NCI-H2081 treated with DMSO at 0.1 percent for 48 hours (cell line): ENCODE data around the gene AK4.
"Not testable (repeated sequence)": the region's sequence is repeated elsewhere in the genome, so short reads cannot be mapped to it uniquely, and the experiment has no call there.

Source experiments
- DNase-seq: peaks from one replicate; lab custom pipeline; 2025; lab: John Stamatoyannopoulos, UW

Gene AK4

GRCh38 chr1:65148178-65148547 is at the start of gene AK4:
Gene AK4 (plus strand): TSS chr1:65148203. CDS start chr1:65148408, 205 bp downstream.
- not testable (repeated sequence) for DNase-seq

GRCh38 chr1:65103807-65104206 is 44.2 kb upstream of the AK4 start:
- DNase-seq, result no peak

GRCh38 chr1:65104854-65105534 is 43.0 kb upstream of the AK4 start:
- no peak for DNase-seq

GRCh38 chr1:65105596-65105995 is 42.4 kb upstream of the AK4 start:
- DNase-seq, result no peak

- peak; percentile 32 for DNase-seq
Observed at GRCh38 chr1:65108025-65108642, 39.9 kb upstream of the AK4 start.

- no peak for DNase-seq
Observed at GRCh38 chr1:65109487-65109886, 38.5 kb upstream of the AK4 start.

GRCh38 chr1:65112811-65113210 is 35.2 kb upstream of the AK4 start:
- no peak for DNase-seq

- DNase-seq, result no peak
Observed at GRCh38 chr1:65113298-65113697, 34.7 kb upstream of the AK4 start.

- no peak for DNase-seq
Observed at GRCh38 chr1:65114322-65114721, 33.7 kb upstream of the AK4 start.

GRCh38 chr1:65119951-65120350 is 28.1 kb upstream of the AK4 start:
- no peak for DNase-seq

- not testable (repeated sequence) for DNase-seq
Observed at GRCh38 chr1:65129104-65129503, 18.9 kb upstream of the AK4 start.

GRCh38 chr1:65138524-65138923 is 9.5 kb upstream of the AK4 start:
- DNase-seq, result no peak

GRCh38 chr1:65139793-65140192 is 8.2 kb upstream of the AK4 start:
- DNase-seq, result not testable (repeated sequence)

GRCh38 chr1:65141394-65141793 is 6.6 kb upstream of the AK4 start:
- DNase-seq, result no peak

- DNase-seq, result no peak
Observed at GRCh38 chr1:65141918-65142317, 6.1 kb upstream of the AK4 start.

GRCh38 chr1:65143112-65143658 is 4.8 kb upstream of the AK4 start:
- not testable (repeated sequence) for DNase-seq

- no peak for DNase-seq
Observed at GRCh38 chr1:65146908-65147423, 1.0 kb upstream of the AK4 start.

GRCh38 chr1:65147424-65148177 is 402 bp upstream of the AK4 start:
- no peak for DNase-seq

- no peak for DNase-seq
Observed at GRCh38 chr1:65148548-65149350, 746 bp downstream of the AK4 start.

- no peak for DNase-seq
Observed at GRCh38 chr1:65149351-65150107, 1.5 kb downstream of the AK4 start.

- no peak for DNase-seq
Observed at GRCh38 chr1:65150108-65150463, 2.1 kb downstream of the AK4 start.
